PC-3 (cell line): ENCODE measurements around the gene FBN2. TPM values are rescaled to one million over a fixed set of nuclear protein-coding genes. Genes with fewer than 3 reads are reported as not detected.

Source experiments
- ATAC-seq: fragments of 200-7000 bp; cut with Tn5 transposase; 2 replicates; pipeline ENCODE4 v1.9.1; 2020; ENCODE audit warnings: mild to moderate bottlenecking, moderate library complexity
- BruUV-seq: library from RNA; stranded (reverse); fragments of 400-500 nt; replicated peaks from 2 replicates; lab custom pipeline; 2021; lab: Mats Ljungman, UMichigan
- CTCF ChIA-PET: fragments of 300-600 bp; sonication (Branson Sonifier 250); formaldehyde crosslinking; loops from one replicate; lab custom pipeline; 2022; ENCODE audit warnings: antibody characterized with exemption; lab: Charles Lee
- POLR2A ChIA-PET: fragments of 300-600 bp; sonication (Branson Sonifier 250); formaldehyde crosslinking; loops from one replicate; lab custom pipeline; 2022; ENCODE audit warnings: antibody characterized with exemption; ENCODE audit not compliant: unreplicated experiment; lab: Charles Lee
- DNase-seq: peaks from one replicate; pipeline ENCODE4 v3.0.0-alpha.2; 2015
- H2AFZ ChIP-seq: fragments of 300-600 bp; sonication (generic); 2 replicates; pipeline ENCODE4 v1.6.0; 2016; ENCODE audit warnings: antibody characterized with exemption, low read length
- H3F3A ChIP-seq: fragments of 300-600 bp; sonication (generic); one replicate; pipeline ENCODE4 v1.6.0; 2017; ENCODE audit warnings: antibody characterized with exemption, low read length, control low read depth, mild to moderate bottlenecking; ENCODE audit not compliant: unreplicated experiment
- H3K27ac ChIP-seq: fragments of 300-600 bp; sonication (generic); 2 replicates; pipeline ENCODE4 v1.5.1; 2016; ENCODE audit warnings: mild to moderate bottlenecking, low read length
- H3K27me3 ChIP-seq: fragments of 300-600 bp; sonication (generic); 2 replicates; pipeline ENCODE4 v1.6.1; 2016; ENCODE audit warnings: low read length, mixed read lengths
- H3K36me3 ChIP-seq: fragments of 300-600 bp; sonication (generic); 2 replicates; pipeline ENCODE4 v1.6.1; 2016; ENCODE audit warnings: low read depth, mixed run types, low read length, mixed read lengths
- H3K4me1 ChIP-seq: fragments of 300-600 bp; sonication (generic); 2 replicates; pipeline ENCODE4 v1.5.1; 2016; ENCODE audit warnings: low read length; ENCODE audit not compliant: insufficient read depth
- H3K4me2 ChIP-seq: fragments of 300-600 bp; sonication (generic); 2 replicates; pipeline ENCODE4 v1.6.0; 2016; ENCODE audit warnings: low read length
- H3K4me3 ChIP-seq: fragments of 300-600 bp; sonication (generic); 2 replicates; pipeline ENCODE4 v1.5.1; 2016; ENCODE audit warnings: mild to moderate bottlenecking, low read length, mixed read lengths
- H3K79me2 ChIP-seq: fragments of 300-600 bp; sonication (generic); 2 replicates; pipeline ENCODE4 v1.6.1; 2017; ENCODE audit warnings: low read length, mixed read lengths
- H3K9ac ChIP-seq: fragments of 300-600 bp; sonication (generic); 2 replicates; pipeline ENCODE4 v1.6.0; 2016; ENCODE audit warnings: mild to moderate bottlenecking, low read length
- H3K9me2 ChIP-seq: fragments of 300-600 bp; sonication (generic); replicated peaks from 2 replicates; pipeline ENCODE4 v1.6.1; 2016; ENCODE audit warnings: mixed run types, low read length, mixed read lengths
- H3K9me3 ChIP-seq: fragments of 300-600 bp; sonication (generic); 2 replicates; pipeline ENCODE4 v1.6.1; 2016; ENCODE audit warnings: low read length, mixed read lengths
- H4K20me1 ChIP-seq: fragments of 300-600 bp; sonication (generic); 2 replicates; pipeline ENCODE4 v1.6.1; 2016; ENCODE audit warnings: low read length, mixed read lengths
- CTCF ChIP-seq: fragments of 300-600 bp; sonication (generic); conservative IDR thresholded peaks from 2 replicates; pipeline ENCODE4 v1.5.1; 2017; ENCODE audit warnings: antibody characterized with exemption, low read depth, mild to moderate bottlenecking, low read length
- EZH2 ChIP-seq: fragments of 300-600 bp; sonication (generic); IDR thresholded peaks from one replicate; pipeline ENCODE4 v1.6.1; 2017; ENCODE audit warnings: antibody characterized with exemption, mild to moderate bottlenecking, low read length; ENCODE audit not compliant: unreplicated experiment
- EZH2phosphoT487 ChIP-seq: fragments of 300-600 bp; sonication (generic); IDR thresholded peaks from 2 replicates; pipeline ENCODE4 v1.6.1; 2018; ENCODE audit warnings: mild to moderate bottlenecking, antibody characterized with exemption, low read length, borderline replicate concordance
- intact Hi-C: fragments of 100-400 bp; cut with micrococcal nuclease; formaldehyde crosslinking; loops from 2 replicates; pipeline ENCODE4 v1.9.0; 2023
- total RNA-seq: library from RNA; depleted of rRNA; stranded (reverse); fragments of >200 nt; gene quantifications from 2 replicates; pipeline ENCODE4 v1.2.3, GENCODE V29; 2014

Gene FBN2
- total RNA-seq, 1 experiment from 2014 or later: 45.2 TPM

- H3K79me2 ChIP-seq: no peaks in the 10 kb centered on the region
- POLR2A ChIA-PET: no interaction called here
- H2AFZ ChIP-seq: no peak overlapping the region
- H3K9me3 ChIP-seq: no peaks in the 10 kb centered on the region
- no peak overlapping the region for H3K9ac ChIP-seq
- H3K4me3 ChIP-seq: no peak overlapping the region
- CTCF ChIA-PET: no interaction called here
- DNase-seq: no peak
- ATAC-seq: no peak
- no peaks in the 10 kb centered on the region for H4K20me1 ChIP-seq
- H3K36me3 ChIP-seq: no peaks in the 10 kb centered on the region
- H3K27ac ChIP-seq: no peak overlapping the region
- H3K4me1 ChIP-seq: no peaks in the 10 kb centered on the region
- BruUV-seq: no TSS peak
- H3F3A ChIP-seq: no peaks in the 10 kb centered on the region
- H3K27me3 ChIP-seq: no peaks in the 10 kb centered on the region
- no peak overlapping the region for H3K4me2 ChIP-seq
- intact Hi-C loops: no loop called here
- H3K9me2 ChIP-seq: no peaks in the 10 kb centered on the region
- TF ChIP-seq CTCF (no peak), EZH2phosphoT487 (no peak), EZH2 (no peak)
Observed at GRCh38 chr5:128480906-128481633, 57.0 kb downstream of the FBN2 start.

- no peak overlapping the region for H3K4me3 ChIP-seq
- BruUV-seq: no TSS peak
- TF ChIP-seq EZH2phosphoT487 (no peak), CTCF (no peak), EZH2 (no peak)
Observed at GRCh38 chr5:128480158-128480557, 57.9 kb downstream of the FBN2 start.

More at GRCh38 chr5:128480158-128480557, 57.9 kb downstream of the FBN2 start:
- H2AFZ ChIP-seq: no peak overlapping the region
- ChIA-PET POLR2A (no interaction called here), CTCF (no interaction called here)
- ATAC-seq: no peak
- no peaks in the 10 kb centered on the region for H3F3A ChIP-seq
- no peak for DNase-seq
- no peaks in the 10 kb centered on the region for H3K9me2 ChIP-seq
- intact Hi-C loops: no loop called here
- H3K36me3 ChIP-seq: no peaks in the 10 kb centered on the region
- no peaks in the 10 kb centered on the region for H3K4me1 ChIP-seq
- no peaks in the 10 kb centered on the region for H3K27me3 ChIP-seq
- no peaks in the 10 kb centered on the region for H4K20me1 ChIP-seq
- H3K9ac ChIP-seq: no peak overlapping the region
- no peak overlapping the region for H3K4me2 ChIP-seq
- H3K27ac ChIP-seq: no peak overlapping the region
- H3K79me2 ChIP-seq: no peaks in the 10 kb centered on the region
- no peaks in the 10 kb centered on the region for H3K9me3 ChIP-seq
